Measurements from ENCODE around the gene MR1.
A peak's percentile ranks its signal among the peaks of the same experiment; 100 is the strongest.
"Not testable (repeated sequence)": the region's sequence is repeated elsewhere in the genome, so short reads cannot be mapped to it uniquely, and the experiment has no call there.

Gene MR1

GRCh38 chr1:181032535-181032934 lies 1.2 kb upstream of the MR1 start:
- no peak for DNase-seq (ENCODE audit: low spot score)

GRCh38 chr1:181033128-181033798 lies 520 bp upstream of the MR1 start:
- DNase-seq (ENCODE audit: low spot score) = no peak

GRCh38 chr1:181035210-181035609 lies 1.4 kb downstream of the MR1 start:
- DNase-seq (ENCODE audit: low spot score) = not testable (repeated sequence)

GRCh38 chr1:181036107-181036836 lies 2.5 kb downstream of the MR1 start:
- DNase-seq (ENCODE audit: low spot score) = no peak

- no peak for DNase-seq (ENCODE audit: low spot score)
These were observed 3.6 kb downstream of the MR1 start for GRCh38 chr1:181037386-181037785.

GRCh38 chr1:181038399-181038873 lies 4.7 kb downstream of the MR1 start:
- DNase-seq (ENCODE audit: low spot score) = peak; percentile 79

GRCh38 chr1:181040284-181040865 lies 6.6 kb downstream of the MR1 start:
- no peak for DNase-seq (ENCODE audit: low spot score)

- DNase-seq (ENCODE audit: low spot score) = peak; percentile 68
These were observed 9.5 kb downstream of the MR1 start for GRCh38 chr1:181043025-181043888.

GRCh38 chr1:181044449-181044966 lies 10.7 kb downstream of the MR1 start:
- DNase-seq (ENCODE audit: low spot score) = peak; percentile 43

- DNase-seq (ENCODE audit: low spot score) = not testable (repeated sequence)
These were observed 12.2 kb downstream of the MR1 start for GRCh38 chr1:181045946-181046345.

GRCh38 chr1:181049378-181049777 lies 15.6 kb downstream of the MR1 start:
- no peak for DNase-seq (ENCODE audit: low spot score)

- no peak for DNase-seq (ENCODE audit: low spot score)
These were observed 17.1 kb downstream of the MR1 start for GRCh38 chr1:181050922-181051321.

- DNase-seq (ENCODE audit: low spot score) = no peak
These were observed 22.8 kb downstream of the MR1 start for GRCh38 chr1:181056560-181056959.

- DNase-seq (ENCODE audit: low spot score) = no peak
These were observed 23.3 kb downstream of the MR1 start for GRCh38 chr1:181057079-181057478.

GRCh38 chr1:181059435-181059834 lies 25.7 kb downstream of the MR1 start:
- no peak for DNase-seq (ENCODE audit: low spot score)

- DNase-seq (ENCODE audit: low spot score) = no peak
These were observed 26.3 kb downstream of the MR1 start for GRCh38 chr1:181060066-181060465.

GRCh38 chr1:181060947-181061346 lies 27.2 kb downstream of the MR1 start:
- not testable (repeated sequence) for DNase-seq (ENCODE audit: low spot score)

GRCh38 chr1:181061487-181061886 lies 27.7 kb downstream of the MR1 start:
- DNase-seq (ENCODE audit: low spot score) = no peak

- DNase-seq (ENCODE audit: low spot score) = no peak
These were observed 28.4 kb downstream of the MR1 start for GRCh38 chr1:181061891-181062835.

- no peak for DNase-seq (ENCODE audit: low spot score)
These were observed 29.1 kb downstream of the MR1 start for GRCh38 chr1:181062836-181063428.
